ENCODE measurements around the gene PPP4R3A.

DNA sequence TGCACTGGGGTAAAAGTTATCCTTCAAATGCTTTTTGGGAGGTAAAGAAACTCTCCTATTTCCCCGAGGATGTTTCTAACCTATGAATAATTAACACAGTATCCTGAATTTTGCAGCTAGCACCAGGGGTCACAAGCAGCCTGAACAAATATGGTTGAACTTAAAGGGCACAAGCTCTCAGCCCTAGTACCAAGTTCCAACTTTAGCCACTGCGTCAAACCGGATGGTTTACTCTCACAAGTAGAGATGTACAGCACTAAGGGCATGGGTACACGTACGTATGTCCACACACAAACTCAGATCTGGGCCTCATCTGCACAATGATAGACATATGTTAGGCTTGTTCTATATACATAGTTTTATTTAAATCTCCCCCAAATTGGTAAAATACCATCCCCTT lies 97.2 kb downstream of the PPP4R3A start:
- TF ChIP-seq EZH2 (IDR thresholded peaks at IDR 0.05; ENCODE audit: low read length) = no peak
- no peak for TF ChIP-seq CTCF (optimal IDR thresholded peaks at IDR 0.05 in 1 of 3, IDR thresholded peaks at IDR 0.05 in 1 of 3, conservative IDR thresholded peaks at IDR 0.05 in 1 of 3; ENCODE audit: extremely low read depth in 1 of 3, insufficient read depth in 2 of 3, low read length in 3 of 3)

All from keratinocyte (primary cell).